Nephron progenitor cell (in vitro differentiated cells): ENCODE data around the gene PIK3R6.
"Not testable (repeated sequence)": the region's sequence is repeated elsewhere in the genome, so short reads cannot be mapped to it uniquely, and the experiment has no call there.

Experiments used
- DNase-seq: peaks from one replicate; pipeline ENCODE4 v3.0.0; 2021
- H3K27ac Mint-ChIP-seq: 2 replicates; pipeline ENCODE4 v1.8.0; 2021; ENCODE audit warnings: mild to moderate bottlenecking, moderate library complexity, mixed read lengths
- H3K27me3 Mint-ChIP-seq: 2 replicates; pipeline ENCODE4 v1.8.0; 2021; ENCODE audit warnings: mild to moderate bottlenecking, low read depth, mixed read lengths; ENCODE audit not compliant: poor library complexity
- H3K36me3 Mint-ChIP-seq: 2 replicates; pipeline ENCODE4 v1.8.0; 2021; ENCODE audit warnings: low read depth, mixed read lengths
- H3K4me1 Mint-ChIP-seq: 2 replicates; pipeline ENCODE4 v1.8.0; 2021; ENCODE audit warnings: mixed read lengths
- H3K4me3 Mint-ChIP-seq: 2 replicates; pipeline ENCODE4 v1.8.0; 2021; ENCODE audit warnings: mild to moderate bottlenecking, moderate library complexity, mixed read lengths
- H3K9me3 Mint-ChIP-seq: 2 replicates; pipeline ENCODE4 v1.8.0; 2021; ENCODE audit warnings: mild to moderate bottlenecking, moderate library complexity, mixed read lengths
- TF ChIP-seq, protein P1 (sequence below): fragments of 200-600 bp; sonication (generic); IDR thresholded peaks from 2 replicates; pipeline ENCODE4 v1.5.0; 2021; ENCODE audit warnings: antibody characterized with exemption

Gene PIK3R6

DNA sequence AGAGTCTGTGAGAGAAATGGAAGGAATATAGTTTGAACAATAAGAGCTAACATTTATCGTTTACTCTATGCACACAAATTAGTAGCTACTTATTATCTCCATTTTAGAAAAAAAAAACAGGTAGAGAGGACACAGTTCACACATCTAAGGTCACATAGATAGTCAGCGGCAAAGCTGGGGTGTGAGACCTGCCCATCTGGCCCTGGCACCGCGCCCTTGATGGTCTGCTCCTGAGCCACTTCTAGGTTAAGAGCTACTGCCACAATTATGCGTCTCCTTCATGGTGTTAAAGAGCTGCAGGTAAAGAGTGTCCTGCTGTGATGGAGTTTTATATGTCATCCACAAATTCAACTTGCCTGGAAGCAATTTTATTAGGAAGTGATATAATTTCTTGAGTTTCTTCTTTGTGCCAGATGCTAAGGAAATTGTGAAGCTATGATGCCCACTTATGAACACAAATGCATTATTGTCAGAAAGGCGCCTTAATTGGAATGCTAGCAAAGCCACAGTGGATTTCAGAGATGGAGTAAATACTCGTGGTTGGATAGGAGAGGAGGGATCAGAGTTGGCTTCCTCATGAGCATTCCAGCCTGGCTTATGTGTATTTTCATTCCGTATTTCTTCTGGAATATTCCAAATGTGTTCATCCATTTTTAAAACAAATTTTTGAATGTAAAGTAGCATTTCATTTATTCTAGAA is 47.0 kb downstream of the PIK3R6 start:
- no peak for DNase-seq

DNA sequence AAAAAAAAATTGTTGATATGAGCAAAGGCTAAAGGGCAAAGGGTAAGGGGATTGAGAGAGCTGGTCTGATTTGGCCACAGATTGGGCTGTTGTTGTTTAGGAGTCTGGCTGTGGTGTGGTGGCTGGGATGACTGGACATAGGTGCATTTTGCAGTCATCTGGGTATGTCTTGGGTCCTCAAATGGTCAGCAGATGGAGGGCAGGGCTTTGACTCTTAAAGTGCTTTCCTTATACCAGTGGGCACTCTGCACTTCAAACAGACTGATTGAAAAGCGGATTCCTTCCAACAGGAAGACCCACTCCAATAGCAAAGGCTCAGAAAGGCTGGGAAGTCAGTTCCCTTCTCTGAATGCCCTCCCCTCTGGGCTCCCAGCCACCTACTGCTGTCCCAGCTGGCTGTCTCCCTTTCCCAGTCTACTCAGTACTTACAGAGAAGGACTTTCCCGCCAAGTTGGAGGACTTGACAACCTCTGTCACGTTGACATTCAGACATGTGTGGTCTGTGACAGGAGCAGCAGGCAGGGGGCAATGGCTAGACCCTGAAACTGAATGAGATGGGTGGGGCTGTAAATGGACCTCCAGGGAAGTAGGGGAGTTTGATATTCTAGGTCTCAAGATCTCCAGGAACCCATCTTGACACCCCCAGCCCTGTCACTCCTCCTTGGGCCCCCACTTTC is 48.7 kb downstream of the PIK3R6 start:
- TF ChIP-seq, protein P1, sequence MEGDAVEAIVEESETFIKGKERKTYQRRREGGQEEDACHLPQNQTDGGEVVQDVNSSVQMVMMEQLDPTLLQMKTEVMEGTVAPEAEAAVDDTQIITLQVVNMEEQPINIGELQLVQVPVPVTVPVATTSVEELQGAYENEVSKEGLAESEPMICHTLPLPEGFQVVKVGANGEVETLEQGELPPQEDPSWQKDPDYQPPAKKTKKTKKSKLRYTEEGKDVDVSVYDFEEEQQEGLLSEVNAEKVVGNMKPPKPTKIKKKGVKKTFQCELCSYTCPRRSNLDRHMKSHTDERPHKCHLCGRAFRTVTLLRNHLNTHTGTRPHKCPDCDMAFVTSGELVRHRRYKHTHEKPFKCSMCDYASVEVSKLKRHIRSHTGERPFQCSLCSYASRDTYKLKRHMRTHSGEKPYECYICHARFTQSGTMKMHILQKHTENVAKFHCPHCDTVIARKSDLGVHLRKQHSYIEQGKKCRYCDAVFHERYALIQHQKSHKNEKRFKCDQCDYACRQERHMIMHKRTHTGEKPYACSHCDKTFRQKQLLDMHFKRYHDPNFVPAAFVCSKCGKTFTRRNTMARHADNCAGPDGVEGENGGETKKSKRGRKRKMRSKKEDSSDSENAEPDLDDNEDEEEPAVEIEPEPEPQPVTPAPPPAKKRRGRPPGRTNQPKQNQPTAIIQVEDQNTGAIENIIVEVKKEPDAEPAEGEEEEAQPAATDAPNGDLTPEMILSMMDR: no peak
- Mint-ChIP-seq H3K4me3 (no peak overlapping the region), H3K4me1 (no peaks in the 10 kb centered on the region), H3K27ac (no peak overlapping the region), H3K27me3 (peaks cover 65% of the 10 kb centered on the region), H3K36me3 (no peaks in the 10 kb centered on the region), H3K9me3 (peaks cover 13% of the 10 kb centered on the region)
- DNase-seq: no peak

More for the DNA sequence above, 47.0 kb downstream of the PIK3R6 start:
- H3K36me3 Mint-ChIP-seq: no peaks in the 10 kb centered on the region
- no peaks in the 10 kb centered on the region for H3K4me1 Mint-ChIP-seq
- H3K27me3 Mint-ChIP-seq: peaks cover 49% of the 10 kb centered on the region
- no peak overlapping the region for H3K4me3 Mint-ChIP-seq
- TF ChIP-seq, protein P1: no peak
- no peak overlapping the region for H3K27ac Mint-ChIP-seq
- H3K9me3 Mint-ChIP-seq: peaks cover 19% of the 10 kb centered on the region

DNA sequence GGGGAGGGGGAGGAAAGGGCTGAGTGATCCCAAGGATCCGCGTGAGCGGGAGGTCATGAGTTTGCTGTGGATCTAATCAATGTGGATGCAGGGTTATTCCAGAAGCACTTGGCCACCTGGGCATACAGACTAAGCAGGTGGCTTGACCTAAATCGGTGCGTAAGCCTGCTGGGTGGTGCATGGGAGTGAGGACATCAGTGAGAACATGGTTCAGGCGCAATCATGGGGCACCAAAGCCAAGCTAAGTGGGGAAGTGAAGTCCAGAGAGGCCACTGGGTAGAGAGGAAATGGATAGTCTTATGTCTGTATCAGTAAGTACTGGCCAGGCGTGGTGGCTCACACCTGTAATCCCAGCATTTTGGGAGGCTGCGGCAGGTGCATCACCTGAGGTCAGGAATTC is 49.4 kb downstream of the PIK3R6 start:
- DNase-seq: no peak
- no peaks in the 10 kb centered on the region for H3K4me1 Mint-ChIP-seq
- no peak overlapping the region for H3K27ac Mint-ChIP-seq
- TF ChIP-seq, protein P1: no peak
- no peaks in the 10 kb centered on the region for H3K36me3 Mint-ChIP-seq
- peaks cover 65% of the 10 kb centered on the region for H3K27me3 Mint-ChIP-seq
- peaks cover 15% of the 10 kb centered on the region for H3K9me3 Mint-ChIP-seq
- no peak overlapping the region for H3K4me3 Mint-ChIP-seq

DNA sequence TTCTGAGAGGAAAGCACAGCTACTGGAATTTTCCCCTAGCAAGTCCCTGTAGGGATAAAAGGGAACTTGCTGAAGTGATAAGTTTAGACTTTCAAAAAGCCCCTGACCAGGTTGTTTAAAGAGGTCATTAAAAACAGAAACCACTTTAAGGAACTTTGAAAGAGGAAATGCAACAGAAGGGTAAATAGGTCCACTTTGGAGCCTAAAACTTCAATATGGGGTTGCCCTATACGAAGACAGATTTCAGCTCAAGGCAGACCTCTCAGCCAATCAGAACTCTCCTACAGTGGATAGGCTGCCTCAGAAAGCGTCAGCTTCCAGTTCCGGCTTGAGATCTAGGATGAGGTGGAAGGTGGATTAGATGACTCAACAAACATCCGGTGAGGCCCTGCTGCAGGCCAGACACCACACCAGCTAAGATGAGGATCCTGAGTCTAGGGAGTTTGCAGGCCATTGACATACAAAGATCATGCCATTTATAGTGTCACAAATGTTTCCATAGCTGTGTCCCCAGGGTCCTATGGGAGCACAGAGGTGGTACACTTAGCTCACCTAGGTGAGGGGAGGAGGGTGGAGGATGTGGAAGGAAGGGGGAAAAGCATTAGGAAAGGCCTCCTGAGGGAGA is 60.4 kb downstream of the PIK3R6 start:
- TF ChIP-seq, protein P1: no peak
- Mint-ChIP-seq H3K9me3 (peaks cover 45% of the 10 kb centered on the region), H3K4me3 (no peak overlapping the region), H3K27me3 (peaks cover 24% of the 10 kb centered on the region), H3K27ac (no peak overlapping the region), H3K36me3 (no peaks in the 10 kb centered on the region), H3K4me1 (peaks cover 27% of the 10 kb centered on the region)
- DNase-seq: no peak

DNA sequence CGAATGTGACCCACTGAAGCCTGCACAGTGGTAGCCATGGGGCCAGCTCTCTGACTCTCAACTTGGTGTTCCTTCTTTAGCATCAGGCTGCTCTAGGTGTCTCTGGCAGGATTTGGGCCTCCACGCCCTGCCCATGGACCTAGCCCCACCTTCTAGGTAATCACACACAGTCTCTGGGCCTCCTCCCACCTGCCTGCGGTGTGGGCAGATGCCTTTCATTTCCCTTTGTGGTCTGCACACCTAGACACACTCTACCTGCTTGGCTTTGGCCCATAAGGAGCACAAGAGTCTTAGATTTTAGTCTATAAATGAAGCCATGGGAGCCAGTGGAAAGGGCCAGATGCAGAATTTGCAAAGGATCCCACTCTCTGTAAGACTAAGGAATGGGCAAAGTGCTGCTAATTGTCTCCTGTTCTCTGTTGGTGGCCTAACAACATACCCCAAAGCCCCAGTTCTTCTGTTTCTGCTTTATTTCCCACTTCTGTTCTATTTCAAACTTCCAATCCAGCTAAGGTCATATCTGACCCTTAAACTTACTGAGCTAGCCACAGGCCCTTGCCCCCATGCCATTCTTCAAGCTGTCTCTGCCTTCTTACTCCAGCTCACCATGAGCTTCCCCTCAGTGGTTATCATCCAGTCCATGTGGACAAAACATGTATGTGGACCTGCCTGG is 61.1 kb downstream of the PIK3R6 start:
- no peaks in the 10 kb centered on the region for H3K36me3 Mint-ChIP-seq
- TF ChIP-seq, protein P1: no peak
- H3K9me3 Mint-ChIP-seq: peaks cover 38% of the 10 kb centered on the region
- H3K4me1 Mint-ChIP-seq: peaks cover 27% of the 10 kb centered on the region
- H3K27ac Mint-ChIP-seq: no peak overlapping the region
- no peak overlapping the region for H3K4me3 Mint-ChIP-seq
- no peak for DNase-seq
- H3K27me3 Mint-ChIP-seq: peaks cover 25% of the 10 kb centered on the region

DNA sequence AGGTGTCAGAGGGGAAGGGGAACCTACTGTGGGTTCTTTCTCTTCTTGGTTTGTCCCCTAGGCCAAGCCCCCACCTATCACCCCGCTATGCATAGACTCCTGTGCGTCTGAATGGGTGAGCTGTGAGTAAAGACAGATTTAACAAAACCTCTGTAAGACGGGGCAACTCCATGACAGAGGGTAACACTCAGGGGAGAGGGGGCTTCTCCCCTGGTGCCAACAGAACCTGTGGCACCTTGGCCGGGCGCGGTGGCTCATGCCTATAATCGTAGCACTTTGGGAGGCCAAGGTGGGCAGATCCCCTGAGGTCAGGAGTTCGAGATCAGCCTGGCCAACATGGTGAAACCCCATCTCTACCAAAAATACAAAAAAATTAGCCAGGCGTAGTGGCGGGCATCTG is 62.1 kb downstream of the PIK3R6 start:
- not testable (repeated sequence) for H3K4me3 Mint-ChIP-seq, DNase-seq, H3K27ac Mint-ChIP-seq, H3K36me3 Mint-ChIP-seq
- peaks cover 29% of the 10 kb centered on the region for H3K9me3 Mint-ChIP-seq
- H3K27me3 Mint-ChIP-seq: peaks cover 35% of the 10 kb centered on the region
- peaks cover 27% of the 10 kb centered on the region for H3K4me1 Mint-ChIP-seq
